B cell (primary cell): ENCODE measurements around the gene DDOST. TPM values are rescaled to one million over a fixed set of nuclear protein-coding genes. Genes with fewer than 3 reads are reported as not detected.

Experiments
- ATAC-seq: fragments of 200-7000 bp; cut with Tn5 transposase; one replicate; pipeline ENCODE4 v1.10.0; 2021; ENCODE audit warnings: low read depth, mild to moderate bottlenecking, moderate number of reproducible peaks, moderate library complexity
- CTCF ChIA-PET: fragments of 350-600 bp; sonication (Branson Sonifier 250); formaldehyde crosslinking; loops from one replicate; lab custom pipeline; 2021; ENCODE audit warnings: antibody characterized with exemption, inconsistent platforms; lab: Charles Lee
- POLR2A ChIA-PET: fragments of 350-600 bp; sonication (Branson Sonifier 250); formaldehyde crosslinking; loops from one replicate; lab custom pipeline; 2021; ENCODE audit warnings: antibody characterized with exemption; lab: Charles Lee
- DNase-seq: peaks from one replicate; pipeline ENCODE4 v3.0.0; 2013
- H2AFZ ChIP-seq: 2 replicates; pipeline ENCODE4 v1.6.1; 2012; ENCODE audit warnings: mild to moderate bottlenecking, low read depth, low read length; ENCODE audit not compliant: insufficient read depth, poor library complexity, severe bottlenecking
- H3K27ac ChIP-seq, 2 donors: 1 replicate in 1 of 2; 2 replicates in 1 of 2; pipeline ENCODE4 v1.5.1; 2012 to 2013; ENCODE audit warnings: low read length in 2 of 2, mild to moderate bottlenecking in 2 of 2, moderate library complexity in 1 of 2
- H3K27me3 ChIP-seq, 4 experiments: fragments of 200-600 bp in 1 of 4; sonication (generic) in 1 of 4; replicated peaks in 1 of 4; 1 replicate in 2 of 4; 2 replicates in 2 of 4; pipeline versions ENCODE4 v1.6.1 to v1.7.0; 2013 to 2016; ENCODE audit warnings: low read length in 3 of 4, mild to moderate bottlenecking in 2 of 4, mixed read lengths in 1 of 4, moderate library complexity in 1 of 4; ENCODE audit not compliant: insufficient read depth in 4 of 4, control insufficient read depth in 3 of 4; ENCODE audit errors: control extremely low read depth in 1 of 4
- H3K36me3 ChIP-seq, 2 experiments: replicated peaks in 1 of 2; 1 replicate in 1 of 2; 2 replicates in 1 of 2; pipeline versions ENCODE4 v1.6.1 to v1.7.1; 2013; ENCODE audit warnings: low read length in 1 of 2; ENCODE audit not compliant: insufficient read depth in 2 of 2, control insufficient read depth in 1 of 2; ENCODE audit errors: control extremely low read depth in 1 of 2, extremely low read depth in 1 of 2
- H3K4me1 ChIP-seq, 2 donors: fragments of 200-600 bp in 1 of 2; sonication (generic) in 1 of 2; 1 replicate in 1 of 2; 2 replicates in 1 of 2; pipeline versions ENCODE4 v1.5.1 to v1.6.1; 2013 to 2017; ENCODE audit warnings: low read length in 2 of 2; ENCODE audit not compliant: control insufficient read depth in 2 of 2, insufficient read depth in 2 of 2
- H3K4me2 ChIP-seq: replicated peaks from 2 replicates; pipeline ENCODE3; 2012; ENCODE audit warnings: mild to moderate bottlenecking, low read depth, low read length; ENCODE audit not compliant: poor library complexity, severe bottlenecking
- H3K4me3 ChIP-seq, 5 experiments: fragments of 200-600 bp in 1 of 5; sonication (generic) in 1 of 5; 1 replicate in 3 of 5; 2 replicates in 2 of 5; pipeline versions ENCODE4 v1.5.1 to v1.7.0; 2011 to 2016; ENCODE audit warnings: low read length in 4 of 5, mild to moderate bottlenecking in 4 of 5, low read depth in 2 of 5, control low read depth in 1 of 5, moderate library complexity in 1 of 5; ENCODE audit not compliant: insufficient read depth in 1 of 5; ENCODE audit errors: control extremely low read depth in 1 of 5, extremely low read depth in 1 of 5
- H3K79me2 ChIP-seq: fragments of 200-600 bp; sonication (generic); one replicate; pipeline ENCODE4 v1.6.0; 2016; ENCODE audit warnings: low read length; ENCODE audit not compliant: control insufficient read depth, insufficient read depth
- H3K9ac ChIP-seq: fragments of 200-600 bp; sonication (generic); 2 replicates; pipeline ENCODE4 v1.6.1; 2017; ENCODE audit warnings: mild to moderate bottlenecking, low read length, moderate library complexity
- H3K9me3 ChIP-seq, 3 donors: one replicate each; pipeline versions ENCODE4 v1.6.1 to v1.7.1; 2013; ENCODE audit warnings: low read length in 2 of 3; ENCODE audit not compliant: control insufficient read depth in 2 of 3, insufficient read depth in 1 of 3; ENCODE audit errors: control extremely low read depth in 1 of 3
- H4K20me1 ChIP-seq: 2 replicates; pipeline ENCODE4 v1.6.0; 2012; ENCODE audit warnings: mild to moderate bottlenecking, low read length; ENCODE audit not compliant: insufficient read depth, control insufficient read depth, poor library complexity, severe bottlenecking
- H3K27ac Mint-ChIP-seq: one replicate; pipeline ENCODE4 v1.8.0; 2021; ENCODE audit warnings: mixed read lengths
- H3K27me3 Mint-ChIP-seq: one replicate; pipeline ENCODE4 v1.8.0; 2021; ENCODE audit warnings: mixed read lengths
- H3K4me1 Mint-ChIP-seq: one replicate; pipeline ENCODE4 v1.8.0; 2021; ENCODE audit warnings: mixed read lengths
- H3K4me3 Mint-ChIP-seq: one replicate; pipeline ENCODE4 v1.8.0; 2021; ENCODE audit warnings: mixed read lengths
- H3K9me3 Mint-ChIP-seq: one replicate; pipeline ENCODE4 v1.8.0; 2022; ENCODE audit warnings: mixed read lengths; ENCODE audit not compliant: insufficient read depth
- CTCF ChIP-seq: fragments of 200-600 bp; IDR thresholded peaks from one replicate; pipeline ENCODE4 v1.8.0; 2022; ENCODE audit warnings: antibody characterized with exemption, mild to moderate bottlenecking
- EZH2 ChIP-seq: IDR thresholded peaks from 2 replicates; pipeline ENCODE4 v1.6.1; 2012; ENCODE audit warnings: borderline replicate concordance, low read depth, mild to moderate bottlenecking, moderate library complexity, low read length; ENCODE audit not compliant: insufficient read depth, poor library complexity, severe bottlenecking
- WGBS: methylation state at CpG from one replicate; pipeline ENCODE4 v1.1.5; 2013; ENCODE audit warnings: missing lambda C conversion rate; ENCODE audit not compliant: insufficient coverage; 5-methylcytosine and 5-hydroxymethylcytosine counted together
- intact Hi-C: fragments of 100-400 bp; cut with micrococcal nuclease; formaldehyde crosslinking; loops from one replicate; pipeline ENCODE4 v1.10.0; 2022
- polyA plus RNA-seq: library from polyadenylated mRNA; depleted of rRNA; stranded (reverse); fragments of >200 nt; gene quantifications from 2 replicates; pipeline ENCODE4 v1.2.3, GENCODE V29; 2012
- total RNA-seq, 2 donors: library from RNA; stranded (reverse); fragments of 120-200 nt in 1 of 2; gene quantifications; 1 replicate in 1 of 2; 2 replicates in 1 of 2; pipeline versions ENCODE4 v1.2.3 to v1.2.4, GENCODE V29; 2013 to 2022

The DDOST gene
- total and polyA plus RNA-seq, 2 donors (not counting 1 experiment from before 2014, with no cell fraction given): 73.5 to 99.2 TPM

GRCh38 chr1:20604678-20605077 is 56.5 kb downstream of the DDOST start:
- H3K4me3 ChIP-seq: no peak overlapping the region
- 77% methylated on average over 6 of the region's 7 CpGs for WGBS
- H3K27ac Mint-ChIP-seq: no peak overlapping the region
- no peak for DNase-seq
- no peaks in the 10 kb centered on the region for H3K36me3 ChIP-seq
- TF ChIP-seq EZH2: no peak
- no peak for TF ChIP-seq CTCF
- no peak for ATAC-seq
- ChIA-PET CTCF (no interaction called here), POLR2A (no interaction called here)
- no peak overlapping the region for H2AFZ ChIP-seq
- no peak overlapping the region for H3K4me3 Mint-ChIP-seq
- H3K4me1 Mint-ChIP-seq: no peaks in the 10 kb centered on the region
- H3K27me3 ChIP-seq: peaks cover 0 to 7% (median 0%) of the 10 kb centered on the region in 4 experiments
- no peaks in the 10 kb centered on the region for H3K9me3 Mint-ChIP-seq
- peaks cover 13% of the 10 kb centered on the region for H3K27me3 Mint-ChIP-seq
- H3K79me2 ChIP-seq: no peaks in the 10 kb centered on the region
- no peaks in the 10 kb centered on the region for H3K4me1 ChIP-seq
- H3K27ac ChIP-seq: no peak overlapping the region
- H4K20me1 ChIP-seq: no peaks in the 10 kb centered on the region
- intact Hi-C loops: no loop called here
- no peak overlapping the region for H3K9ac ChIP-seq
- H3K4me2 ChIP-seq: no peak overlapping the region
- no peaks in the 10 kb centered on the region for H3K9me3 ChIP-seq

- TF ChIP-seq CTCF (no peak), EZH2 (no peak)
- no peaks in the 10 kb centered on the region for H3K9me3 Mint-ChIP-seq
- no peak for ATAC-seq
- peaks cover 16% of the 10 kb centered on the region for H3K27me3 Mint-ChIP-seq
- Histone ChIP-seq H3K4me1 (no peaks in the 10 kb centered on the region), H3K27me3 (peaks cover 0 to 7% (median 0%) of the 10 kb centered on the region in 4 experiments), H3K79me2 (no peaks in the 10 kb centered on the region), H4K20me1 (no peaks in the 10 kb centered on the region), H2AFZ (no peak overlapping the region), H3K36me3 (no peaks in the 10 kb centered on the region), H3K9me3 (no peaks in the 10 kb centered on the region), H3K27ac (no peak overlapping the region), H3K4me2 (no peak overlapping the region), H3K9ac (no peak overlapping the region), H3K4me3 (no peak overlapping the region)
- no peak overlapping the region for H3K27ac Mint-ChIP-seq
- DNase-seq: no peak
- H3K4me1 Mint-ChIP-seq: no peaks in the 10 kb centered on the region
- intact Hi-C loops: no loop called here
- ChIA-PET CTCF (no interaction called here), POLR2A (no interaction called here)
- WGBS: 93% methylated on average over 6 of the region's 9 CpGs
- H3K4me3 Mint-ChIP-seq: no peak overlapping the region
Measured at GRCh38 chr1:20603504-20604464, 57.4 kb downstream of the DDOST start.
